ENCODE measurements around the gene PITHD1.
"Not testable (repeated sequence)": the region's sequence is repeated elsewhere in the genome, so short reads cannot be mapped to it uniquely, and the experiment has no call there.

PITHD1 gene

GRCh38 chr1:23827717-23828116 is 49.5 kb downstream of the PITHD1 start:
- DNase-seq, result no peak

GRCh38 chr1:23834156-23834555 is 55.9 kb downstream of the PITHD1 start:
- DNase-seq, result not testable (repeated sequence)

- DNase-seq, result no peak
Measured at GRCh38 chr1:23836037-23836436, 57.8 kb downstream of the PITHD1 start.
